ENCODE data around the gene SCTR. TPM values are rescaled to one million over a fixed set of nuclear protein-coding genes. Genes with fewer than 3 reads are reported as not detected.

SCTR gene
- total RNA-seq, 2 experiments from 2014 or later, result not detected

DNA sequence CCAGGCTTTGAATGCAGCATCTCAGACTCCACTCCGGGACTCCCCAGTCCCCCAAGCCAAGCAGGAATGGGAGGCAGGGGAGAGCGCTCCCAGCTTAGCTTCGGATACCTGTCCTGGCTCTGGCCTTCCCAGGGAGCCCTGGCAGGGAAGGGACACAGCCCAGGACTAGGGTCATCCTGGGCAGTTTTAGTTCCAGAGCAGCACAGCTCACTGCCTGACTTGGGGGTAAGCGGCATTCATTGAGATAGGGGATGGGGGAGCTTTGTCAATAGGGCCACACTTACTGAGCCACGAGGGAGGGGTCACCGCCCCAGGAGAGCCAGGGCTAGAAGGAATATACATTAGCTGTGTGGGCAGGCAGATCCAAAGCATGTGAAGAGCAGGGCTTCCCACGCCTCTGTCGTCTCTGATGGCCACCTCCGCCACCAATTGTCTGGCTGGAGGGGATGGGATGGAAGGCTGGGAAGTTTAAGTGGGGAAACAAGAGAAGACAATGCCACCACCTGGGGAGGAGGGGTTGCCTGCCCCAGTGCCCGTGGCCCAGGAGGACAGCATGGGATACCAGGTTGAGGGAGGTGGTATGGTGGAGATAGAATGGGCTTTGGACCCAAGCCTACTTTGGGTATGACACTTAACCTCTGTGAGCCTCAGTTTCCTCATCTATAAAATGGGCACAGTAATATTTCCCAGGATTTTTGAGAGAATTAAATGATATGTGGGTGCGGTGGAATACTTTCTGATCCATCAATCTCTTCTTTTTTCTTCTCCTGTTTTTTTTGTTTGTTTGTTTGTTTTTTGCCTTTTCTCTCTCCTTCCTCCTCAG, 40.2 kb downstream of the SCTR start:
- ChIA-PET CTCF (no interaction called here), POLR2A (no interaction called here)
- Mint-ChIP-seq H3K4me1 (ENCODE audit: low read depth) (no peaks in the 10 kb centered on the region), H3K36me3 (no peaks in the 10 kb centered on the region), H3K27me3 (peaks cover 1% of the 10 kb centered on the region), H3K4me3 (no peak overlapping the region), H3K27ac (no peak overlapping the region), H3K9me3 (no peaks in the 10 kb centered on the region)
- no peak for DNase-seq
- intact Hi-C loops (cut with micrococcal nuclease), result no loop called here

- intact Hi-C loops (cut with micrococcal nuclease), result no loop called here
- no peaks in the 10 kb centered on the region for H3K9me3 Mint-ChIP-seq
- DNase-seq, result no peak
- H3K4me1 Mint-ChIP-seq (ENCODE audit: low read depth), result no peaks in the 10 kb centered on the region
- peaks cover 5% of the 10 kb centered on the region for H3K27me3 Mint-ChIP-seq
- H3K27ac Mint-ChIP-seq, result no peak overlapping the region
- ChIA-PET CTCF (no interaction called here), POLR2A (no interaction called here)
- H3K36me3 Mint-ChIP-seq, result no peaks in the 10 kb centered on the region
- no peak overlapping the region for H3K4me3 Mint-ChIP-seq
These were observed 40.9 kb downstream of the SCTR start for GRCh38 chr2:119483395-119483753.

DNA sequence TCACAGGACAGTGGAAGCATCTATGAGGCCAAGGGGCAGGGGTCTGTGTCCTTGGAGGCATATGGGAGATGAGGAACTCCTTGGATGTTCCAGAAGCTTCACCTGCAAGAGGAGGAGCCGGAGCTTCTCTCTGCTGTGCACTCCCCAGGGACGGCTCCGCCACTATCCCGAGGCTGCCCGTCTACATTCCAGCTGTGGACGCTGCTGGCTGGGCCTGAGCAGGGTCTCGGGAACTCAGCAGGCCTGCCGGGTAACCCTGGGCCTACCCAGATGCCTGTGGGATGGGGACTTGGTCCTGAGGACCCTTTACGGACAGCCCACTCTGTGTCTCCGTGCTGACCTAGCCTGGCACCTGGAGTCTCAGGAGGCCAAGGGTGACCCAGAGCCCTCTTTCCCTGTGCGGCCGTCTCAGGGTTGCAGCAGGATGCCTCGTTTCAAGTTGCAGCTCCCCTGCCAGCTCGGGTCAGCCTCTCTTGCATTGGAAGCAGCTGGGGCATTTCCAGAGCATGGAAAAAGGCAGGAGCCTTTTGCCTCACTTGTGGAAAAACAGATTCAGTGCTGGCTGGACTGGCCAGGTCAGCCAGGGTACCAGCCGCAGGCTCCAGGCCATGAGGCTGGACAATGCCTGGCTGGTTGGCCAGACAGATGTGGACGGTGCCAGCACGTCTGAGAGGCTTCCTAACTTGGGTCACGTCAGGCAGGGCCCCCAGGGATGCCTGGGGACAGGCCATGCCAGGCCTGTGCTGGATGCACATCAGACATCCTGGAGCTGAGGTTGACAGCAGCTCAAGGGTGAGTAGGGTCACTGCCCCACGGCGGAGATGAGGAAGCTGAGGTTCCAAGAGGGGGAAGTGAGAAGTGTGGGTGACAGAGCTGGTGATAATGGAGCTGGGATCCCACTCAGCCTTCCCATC, 41.5 kb downstream of the SCTR start:
- no peak overlapping the region for H3K4me3 Mint-ChIP-seq
- DNase-seq, result no peak
- peaks cover 5% of the 10 kb centered on the region for H3K27me3 Mint-ChIP-seq
- CTCF ChIA-PET, result no interaction called here
- H3K27ac Mint-ChIP-seq, result no peak overlapping the region
- POLR2A ChIA-PET, result no interaction called here
- H3K4me1 Mint-ChIP-seq (ENCODE audit: low read depth), result no peaks in the 10 kb centered on the region
- intact Hi-C loops (cut with micrococcal nuclease), result no loop called here
- no peaks in the 10 kb centered on the region for H3K9me3 Mint-ChIP-seq
- no peaks in the 10 kb centered on the region for H3K36me3 Mint-ChIP-seq

DNA sequence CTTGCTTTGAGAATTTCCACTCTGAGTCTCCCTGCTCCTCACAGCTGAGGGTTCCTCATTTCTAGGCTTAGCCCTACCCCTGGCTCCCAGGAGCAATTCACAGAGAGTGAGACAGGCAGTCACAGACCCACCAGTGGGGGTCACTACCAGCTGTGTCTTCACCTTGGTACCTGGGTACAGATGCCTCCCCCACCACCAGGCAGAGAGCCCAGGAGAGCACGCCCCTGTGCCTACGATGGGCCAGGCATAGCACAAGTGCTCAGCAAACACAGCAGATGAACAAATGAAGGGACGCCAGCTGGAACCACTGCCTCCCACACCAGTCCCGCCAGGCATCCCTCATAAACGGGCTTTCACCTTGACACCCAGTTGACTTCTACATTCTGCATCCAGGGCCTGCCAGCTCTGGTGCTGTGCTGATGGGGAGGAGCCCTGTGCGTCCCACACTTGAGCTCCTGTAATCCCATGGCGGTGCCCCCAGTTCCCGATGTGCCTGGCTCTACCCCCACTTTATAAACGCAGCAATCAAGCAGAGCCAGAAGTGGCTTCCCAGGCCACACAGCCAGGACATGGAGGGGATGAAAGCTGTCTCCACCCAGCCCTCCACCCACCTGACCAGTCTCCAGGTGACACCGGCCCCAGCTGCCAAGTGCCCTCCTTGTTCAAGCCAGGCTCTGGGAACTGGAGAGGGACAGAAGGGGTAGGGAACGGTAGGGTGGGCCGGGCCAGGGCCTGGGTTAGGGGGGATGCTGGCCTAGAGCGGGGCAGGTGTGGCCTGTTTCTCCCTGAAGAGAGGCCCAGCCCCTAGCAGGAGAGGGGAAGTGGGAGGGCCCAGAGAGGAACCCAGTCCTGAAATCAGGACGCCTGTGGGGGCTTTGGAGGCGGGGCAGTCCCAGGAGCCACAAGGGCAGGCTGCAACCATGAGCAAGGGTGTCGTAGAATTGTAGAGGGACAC, 42.5 kb downstream of the SCTR start:
- ChIA-PET POLR2A (no interaction called here), CTCF (no interaction called here)
- Mint-ChIP-seq H3K27me3 (peaks cover 6% of the 10 kb centered on the region), H3K36me3 (no peaks in the 10 kb centered on the region), H3K4me3 (no peak overlapping the region), H3K4me1 (ENCODE audit: low read depth) (no peaks in the 10 kb centered on the region), H3K27ac (no peak overlapping the region), H3K9me3 (no peaks in the 10 kb centered on the region)
- DNase-seq, result no peak
- intact Hi-C loops (cut with micrococcal nuclease), result no loop called here

DNA sequence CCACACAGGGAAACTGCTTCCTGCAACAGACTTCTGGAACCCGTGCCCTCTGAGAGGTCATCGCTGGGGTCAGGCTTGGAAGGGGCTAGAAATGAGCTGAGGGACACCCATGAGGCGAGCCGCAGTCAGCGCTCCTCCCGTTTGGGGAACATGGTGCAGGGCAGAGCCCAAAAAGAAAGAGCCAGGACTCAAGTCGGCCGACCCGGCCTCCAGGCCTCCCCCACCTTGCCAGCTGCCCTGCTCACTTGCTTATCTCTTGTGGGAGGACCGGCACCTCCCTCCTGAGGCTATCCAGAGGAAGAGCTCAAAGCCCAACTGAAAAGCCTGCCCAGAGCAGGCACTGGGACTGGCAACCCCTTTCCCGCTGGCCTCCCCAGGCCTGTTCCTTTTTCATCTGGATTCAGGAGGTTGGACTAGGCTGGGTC, 43.6 kb downstream of the SCTR start:
- no peaks in the 10 kb centered on the region for H3K4me1 Mint-ChIP-seq (ENCODE audit: low read depth)
- POLR2A ChIA-PET, result no interaction called here

GRCh38 chr2:119480184-119480583, 44.1 kb downstream of the SCTR start:
- intact Hi-C loops (cut with micrococcal nuclease), result no loop called here
- CTCF ChIA-PET, result interaction anchor here (0.8 kb wide), 1 partner anchor 598 kb away, joined by 3 read pairs; no protein-coding TSS in a partner anchor

More for the DNA sequence above, 43.6 kb downstream of the SCTR start:
- Mint-ChIP-seq H3K4me3 (no peak overlapping the region), H3K9me3 (no peaks in the 10 kb centered on the region), H3K36me3 (no peaks in the 10 kb centered on the region), H3K27ac (no peak overlapping the region), H3K27me3 (peaks cover 13% of the 10 kb centered on the region)
- intact Hi-C loops (cut with micrococcal nuclease), result no loop called here
- DNase-seq, result no peak
- CTCF ChIA-PET, result no interaction called here

GRCh38 chr2:119478978-119479295, 45.3 kb downstream of the SCTR start:
- intact Hi-C loops (cut with micrococcal nuclease), result no loop called here
- peaks cover 13% of the 10 kb centered on the region for H3K27me3 Mint-ChIP-seq
- H3K9me3 Mint-ChIP-seq, result no peaks in the 10 kb centered on the region
- DNase-seq, result no peak
- no peak overlapping the region for H3K4me3 Mint-ChIP-seq
- no peak overlapping the region for H3K27ac Mint-ChIP-seq
- no peaks in the 10 kb centered on the region for H3K4me1 Mint-ChIP-seq (ENCODE audit: low read depth)
- H3K36me3 Mint-ChIP-seq, result no peaks in the 10 kb centered on the region
- ChIA-PET POLR2A (no interaction called here), CTCF (no interaction called here)

More at GRCh38 chr2:119480184-119480583, 44.1 kb downstream of the SCTR start:
- POLR2A ChIA-PET, result no interaction called here
- no peak for DNase-seq
- no peak overlapping the region for H3K4me3 Mint-ChIP-seq
- peaks cover 13% of the 10 kb centered on the region for H3K27me3 Mint-ChIP-seq
- no peaks in the 10 kb centered on the region for H3K9me3 Mint-ChIP-seq
- no peaks in the 10 kb centered on the region for H3K36me3 Mint-ChIP-seq
- no peaks in the 10 kb centered on the region for H3K4me1 Mint-ChIP-seq (ENCODE audit: low read depth)
- H3K27ac Mint-ChIP-seq, result no peak overlapping the region

DNA sequence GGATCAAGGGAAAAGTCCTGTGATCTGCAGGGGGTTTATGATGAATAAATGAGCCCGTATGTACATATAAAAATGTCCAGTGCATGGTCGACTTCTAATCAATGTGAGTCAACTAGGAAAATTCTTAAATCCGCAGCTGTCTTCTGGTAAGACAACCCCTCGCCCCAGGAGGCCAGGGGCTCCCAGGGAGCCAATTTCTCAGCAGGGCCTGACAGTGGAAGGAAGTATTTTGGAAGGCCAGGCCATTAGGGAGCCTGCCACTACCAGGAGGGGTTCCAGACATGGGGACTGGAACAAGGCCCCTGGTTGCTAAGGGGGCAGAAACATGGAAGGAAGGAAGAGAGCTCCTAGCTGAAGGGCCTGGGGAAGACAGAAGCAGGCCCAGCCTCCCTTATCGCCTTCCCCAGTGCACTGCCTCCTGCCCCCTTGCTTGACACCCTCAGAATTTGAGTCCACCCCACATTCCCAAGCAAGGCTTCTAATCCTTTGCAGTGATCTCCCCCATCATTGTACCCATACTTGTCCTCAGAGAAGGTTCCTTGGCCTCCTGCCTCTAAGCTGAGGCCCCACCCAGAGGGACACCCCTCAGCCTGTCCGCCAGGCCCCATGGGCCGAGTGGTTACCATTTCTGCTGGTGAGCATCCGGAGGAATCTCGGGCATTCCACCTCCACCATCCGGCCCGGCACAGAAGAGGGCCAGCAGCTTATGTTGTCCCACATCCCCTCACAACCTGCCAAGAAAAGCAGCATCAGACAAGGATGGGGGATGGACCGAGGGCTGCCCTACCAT, 45.9 kb downstream of the SCTR start:
- Mint-ChIP-seq H3K36me3 (no peaks in the 10 kb centered on the region), H3K27me3 (peaks cover 12% of the 10 kb centered on the region), H3K9me3 (no peaks in the 10 kb centered on the region), H3K27ac (no peak overlapping the region), H3K4me3 (no peak overlapping the region), H3K4me1 (ENCODE audit: low read depth) (no peaks in the 10 kb centered on the region)
- CTCF ChIA-PET, result interaction anchor here (1.7 to 3.4 kb wide), 2 partner anchors 9 to 10 kb away, joined by 3 to 21 read pairs; no protein-coding TSS in a partner anchor
- DNase-seq, result no peak
- POLR2A ChIA-PET, result no interaction called here
- intact Hi-C loops (cut with micrococcal nuclease), result no loop called here

GRCh38 chr2:119477113-119477505, 47.2 kb downstream of the SCTR start:
- CTCF ChIA-PET, result interaction anchor here (0.7 to 3.4 kb wide), 18 partner anchors 9 to 596 kb away, joined by 3 to 21 read pairs (median 4); no protein-coding TSS in a partner anchor
- POLR2A ChIA-PET, result no interaction called here
- Mint-ChIP-seq H3K36me3 (no peaks in the 10 kb centered on the region), H3K4me3 (no peak overlapping the region), H3K27me3 (peaks cover 12% of the 10 kb centered on the region), H3K4me1 (ENCODE audit: low read depth) (no peaks in the 10 kb centered on the region), H3K27ac (no peak overlapping the region), H3K9me3 (no peaks in the 10 kb centered on the region)
- intact Hi-C loops (cut with micrococcal nuclease), result no loop called here
- no peak for DNase-seq

- Mint-ChIP-seq H3K4me3 (no peak overlapping the region), H3K27me3 (peaks cover 12% of the 10 kb centered on the region), H3K27ac (no peak overlapping the region), H3K36me3 (no peaks in the 10 kb centered on the region), H3K9me3 (no peaks in the 10 kb centered on the region), H3K4me1 (ENCODE audit: low read depth) (no peaks in the 10 kb centered on the region)
- ChIA-PET CTCF (interaction anchor here (0.6 to 3.4 kb wide), 21 partner anchors 10 to 1430 kb away, joined by 3 to 21 read pairs (median 4); no protein-coding TSS in a partner anchor), POLR2A (no interaction called here)
- DNase-seq, result peak; percentile 42
- intact Hi-C loops (cut with micrococcal nuclease), result loop anchor here (1.0 kb wide), 1 partner anchor 69 kb away; no protein-coding TSS in a partner anchor
These were observed 47.8 kb downstream of the SCTR start for GRCh38 chr2:119476301-119477112.
